ENCODE results near the gene CDH4. TPM values are rescaled to one million over a fixed set of nuclear protein-coding genes. Genes with fewer than 3 reads are reported as not detected.
"Not testable (repeated sequence)": the region's sequence is repeated elsewhere in the genome, so short reads cannot be mapped to it uniquely, and the experiment has no call there.

CDH4 gene
- total RNA-seq, 3 donors from 2014 or later (not counting 1 experiment from before 2014, with no cell fraction given), result 0.18 TPM; not detected in 2

DNA sequence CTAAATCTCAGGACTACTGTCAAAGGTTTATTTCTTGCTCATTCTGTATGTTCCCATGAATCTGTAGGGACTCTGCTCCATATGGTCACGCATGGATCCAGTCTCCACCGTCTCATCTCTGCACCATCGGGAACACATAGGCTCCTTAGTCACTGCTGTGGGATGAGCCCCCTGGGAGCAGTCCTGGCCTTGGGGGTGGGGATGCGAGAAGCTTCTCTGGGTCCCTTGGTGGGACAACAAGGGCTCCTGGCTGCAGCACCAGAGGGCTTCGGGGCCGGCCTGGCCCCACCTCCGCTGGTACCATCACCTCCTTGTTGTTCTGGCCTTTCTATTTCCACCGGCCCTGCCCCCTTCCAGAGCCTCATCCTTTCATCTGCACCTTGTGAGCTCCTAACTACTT, 148.4 kb downstream of the CDH4 start:
- H3K9me3 ChIP-seq (ENCODE audit: control insufficient read depth, insufficient read depth, low read length), result peaks cover 16% of the 10 kb centered on the region

GRCh38 chr20:61404303-61404702, 152.2 kb downstream of the CDH4 start:
- peaks cover 7% of the 10 kb centered on the region for H3K9me3 ChIP-seq (ENCODE audit: control insufficient read depth, insufficient read depth, low read length)
- no peak overlapping the region for H3K4me3 Mint-ChIP-seq
- ATAC-seq, result no peak

More for the DNA sequence above, 148.4 kb downstream of the CDH4 start:
- ATAC-seq, result no peak
- TF ChIP-seq, protein P1, sequence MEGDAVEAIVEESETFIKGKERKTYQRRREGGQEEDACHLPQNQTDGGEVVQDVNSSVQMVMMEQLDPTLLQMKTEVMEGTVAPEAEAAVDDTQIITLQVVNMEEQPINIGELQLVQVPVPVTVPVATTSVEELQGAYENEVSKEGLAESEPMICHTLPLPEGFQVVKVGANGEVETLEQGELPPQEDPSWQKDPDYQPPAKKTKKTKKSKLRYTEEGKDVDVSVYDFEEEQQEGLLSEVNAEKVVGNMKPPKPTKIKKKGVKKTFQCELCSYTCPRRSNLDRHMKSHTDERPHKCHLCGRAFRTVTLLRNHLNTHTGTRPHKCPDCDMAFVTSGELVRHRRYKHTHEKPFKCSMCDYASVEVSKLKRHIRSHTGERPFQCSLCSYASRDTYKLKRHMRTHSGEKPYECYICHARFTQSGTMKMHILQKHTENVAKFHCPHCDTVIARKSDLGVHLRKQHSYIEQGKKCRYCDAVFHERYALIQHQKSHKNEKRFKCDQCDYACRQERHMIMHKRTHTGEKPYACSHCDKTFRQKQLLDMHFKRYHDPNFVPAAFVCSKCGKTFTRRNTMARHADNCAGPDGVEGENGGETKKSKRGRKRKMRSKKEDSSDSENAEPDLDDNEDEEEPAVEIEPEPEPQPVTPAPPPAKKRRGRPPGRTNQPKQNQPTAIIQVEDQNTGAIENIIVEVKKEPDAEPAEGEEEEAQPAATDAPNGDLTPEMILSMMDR (IDR thresholded peaks at IDR 0.05), result no peak
- Histone ChIP-seq H3K4me3 (ENCODE audit: low read length) (no peak overlapping the region), H3K36me3 (ENCODE audit: control insufficient read depth, insufficient read depth, low read length) (no peaks in the 10 kb centered on the region), H3K4me1 (ENCODE audit: control insufficient read depth, insufficient read depth, low read length) (no peaks in the 10 kb centered on the region), H3K27ac (ENCODE audit: low read length) (no peak overlapping the region), H3K27me3 (ENCODE audit: control insufficient read depth, insufficient read depth, low read length) (no peaks in the 10 kb centered on the region)
- intact Hi-C loops (cut with micrococcal nuclease), result no loop called here
- H3K4me3 Mint-ChIP-seq, result no peak overlapping the region
- H3K4me1 Mint-ChIP-seq, result no peaks in the 10 kb centered on the region
- no peak for DNase-seq
- H3K9me3 Mint-ChIP-seq, result peaks cover 2 to 4% of the 10 kb centered on the region in 2 donors
- no peak overlapping the region for H3K27ac Mint-ChIP-seq
- H3K27me3 Mint-ChIP-seq (ENCODE audit: low read depth in 2 of 2), result no peaks in the 10 kb centered on the region
- WGBS (ENCODE audit: insufficient coverage), result 91% methylated on average over 8 of the region's 8 CpGs
- H3K36me3 Mint-ChIP-seq, result no peaks in the 10 kb centered on the region

GRCh38 chr20:61405007-61405406, 152.9 kb downstream of the CDH4 start:
- H3K27me3 ChIP-seq (ENCODE audit: control insufficient read depth, insufficient read depth, low read length), result no peaks in the 10 kb centered on the region
- Mint-ChIP-seq H3K4me3 (no peak overlapping the region), H3K27ac (no peak overlapping the region), H3K27me3 (ENCODE audit: low read depth in 2 of 2) (peaks cover 0 to 2% of the 10 kb centered on the region in 2 donors), H3K4me1 (peaks cover 0 to 4% of the 10 kb centered on the region in 2 donors), H3K36me3 (peaks cover 6% of the 10 kb centered on the region), H3K9me3 (peaks cover 11% of the 10 kb centered on the region in 2 donors)
- ATAC-seq (no peak), DNase-seq (no peak)
- peaks cover 7% of the 10 kb centered on the region for H3K9me3 ChIP-seq (ENCODE audit: control insufficient read depth, insufficient read depth, low read length)
- H3K4me3 ChIP-seq (ENCODE audit: low read length), result no peak overlapping the region
- no peaks in the 10 kb centered on the region for H3K36me3 ChIP-seq (ENCODE audit: control insufficient read depth, insufficient read depth, low read length)
- TF ChIP-seq, protein P1 (IDR thresholded peaks at IDR 0.05), result no peak
- intact Hi-C loops (cut with micrococcal nuclease), result no loop called here
- 95% methylated on average over 14 of the region's 14 CpGs for WGBS (ENCODE audit: insufficient coverage)
- H3K4me1 ChIP-seq (ENCODE audit: control insufficient read depth, insufficient read depth, low read length), result no peaks in the 10 kb centered on the region
- no peak overlapping the region for H3K27ac ChIP-seq (ENCODE audit: low read length)

More at GRCh38 chr20:61404303-61404702, 152.2 kb downstream of the CDH4 start:
- WGBS (ENCODE audit: insufficient coverage), result 83% methylated on average over 11 of the region's 11 CpGs
- TF ChIP-seq, protein P1 (IDR thresholded peaks at IDR 0.05), result no peak
- peaks cover 0 to 4% of the 10 kb centered on the region in 2 donors for H3K4me1 Mint-ChIP-seq
- peaks cover 6% of the 10 kb centered on the region for H3K36me3 Mint-ChIP-seq
- no peak for DNase-seq
- Histone ChIP-seq H3K27ac (ENCODE audit: low read length) (no peak overlapping the region), H3K27me3 (ENCODE audit: control insufficient read depth, insufficient read depth, low read length) (no peaks in the 10 kb centered on the region), H3K4me1 (ENCODE audit: control insufficient read depth, insufficient read depth, low read length) (no peaks in the 10 kb centered on the region), H3K36me3 (ENCODE audit: control insufficient read depth, insufficient read depth, low read length) (no peaks in the 10 kb centered on the region), H3K4me3 (ENCODE audit: low read length) (no peak overlapping the region)
- peaks cover 0 to 2% of the 10 kb centered on the region in 2 donors for H3K27me3 Mint-ChIP-seq (ENCODE audit: low read depth in 2 of 2)
- no peak overlapping the region for H3K27ac Mint-ChIP-seq
- peaks cover 11% of the 10 kb centered on the region in 2 donors for H3K9me3 Mint-ChIP-seq
- intact Hi-C loops (cut with micrococcal nuclease), result no loop called here

- intact Hi-C loops (cut with micrococcal nuclease); H3K27ac Mint-ChIP-seq; H3K4me1 ChIP-seq (ENCODE audit: control insufficient read depth, insufficient read depth, low read length); H3K36me3 ChIP-seq (ENCODE audit: control insufficient read depth, insufficient read depth, low read length); H3K4me3 ChIP-seq (ENCODE audit: low read length); H3K27me3 Mint-ChIP-seq (ENCODE audit: low read depth in 2 of 2); ATAC-seq; H3K9me3 Mint-ChIP-seq; H3K4me1 Mint-ChIP-seq; H3K9me3 ChIP-seq (ENCODE audit: control insufficient read depth, insufficient read depth, low read length); H3K36me3 Mint-ChIP-seq; H3K27ac ChIP-seq (ENCODE audit: low read length); H3K4me3 Mint-ChIP-seq; H3K27me3 ChIP-seq (ENCODE audit: control insufficient read depth, insufficient read depth, low read length); DNase-seq: not testable (repeated sequence)
- 95% methylated on average over 8 of the region's 8 CpGs for WGBS (ENCODE audit: insufficient coverage)
These were observed 154.7 kb downstream of the CDH4 start for GRCh38 chr20:61406773-61407172.
